HepG2 (cell line): ENCODE results near the gene NRBP1. TPM values are rescaled to one million over a fixed set of nuclear protein-coding genes. Genes with fewer than 3 reads are reported as not detected.

ENCODE experiments used
- BCL6 ChIP-seq: IDR thresholded peaks from 2 replicates; pipeline ENCODE4 v1.6.1; 2016; ENCODE audit warnings: missing genetic modification reagents, missing compliant biosample characterization
- CENPX ChIP-seq: sonication (generic); formaldehyde crosslinking; IDR thresholded peaks from 2 replicates; pipeline ENCODE4 v1.9.0; 2021; ENCODE audit warnings: mild to moderate bottlenecking, missing genetic modification reagents, moderate library complexity
- DMAP1 ChIP-seq: IDR thresholded peaks from 2 replicates; pipeline ENCODE4 v1.6.1; 2016
- DPF2 ChIP-seq: sonication (generic); formaldehyde crosslinking; IDR thresholded peaks from 2 replicates; pipeline ENCODE4 v1.4.0; 2020; ENCODE audit warnings: mild to moderate bottlenecking, low read depth, missing genetic modification reagents, borderline replicate concordance
- ETV5 ChIP-seq: IDR thresholded peaks from 2 replicates; pipeline ENCODE4 v1.6.1; 2018; ENCODE audit warnings: missing biosample characterization, missing genetic modification reagents, inconsistent platforms, borderline replicate concordance
- HDAC2 ChIP-seq: sonication (generic); formaldehyde crosslinking; IDR thresholded peaks from 2 replicates; pipeline ENCODE4 v1.4.0; 2020; ENCODE audit warnings: missing genetic modification reagents
- KAT8 ChIP-seq: IDR thresholded peaks from 2 replicates; pipeline ENCODE4 v1.6.1; 2016; ENCODE audit warnings: missing genetic modification reagents, missing compliant biosample characterization
- MATR3 ChIP-seq: sonication (generic); formaldehyde crosslinking; IDR thresholded peaks from 2 replicates; pipeline ENCODE4 v1.4.0; 2020; ENCODE audit warnings: missing genetic modification reagents
- NKX3-1 ChIP-seq: sonication (generic); formaldehyde crosslinking; IDR thresholded peaks from 2 replicates; pipeline ENCODE4 v1.5.0; 2020; ENCODE audit warnings: missing genetic modification reagents
- SRSF9 ChIP-seq: fragments of 200-400 bp; formaldehyde crosslinking; IDR thresholded peaks from 2 replicates; pipeline ENCODE4 v1.6.1; 2018; ENCODE audit warnings: borderline replicate concordance, mild to moderate bottlenecking, low read depth, low read length; ENCODE audit not compliant: insufficient read depth, poor library complexity, severe bottlenecking
- SRY ChIP-seq: sonication (generic); formaldehyde crosslinking; IDR thresholded peaks from 2 replicates; pipeline ENCODE4 v1.8.0; 2022; ENCODE audit warnings: mild to moderate bottlenecking, missing genetic modification reagents
- ZNF296 ChIP-seq: sonication (generic); formaldehyde crosslinking; conservative IDR thresholded peaks from 2 replicates; pipeline ENCODE4 v1.5.0; 2020; ENCODE audit warnings: mild to moderate bottlenecking, missing genetic modification reagents
- ZNF317 ChIP-seq: sonication (generic); formaldehyde crosslinking; IDR thresholded peaks from 2 replicates; pipeline ENCODE4 v1.5.0; 2020; ENCODE audit warnings: mild to moderate bottlenecking, missing genetic modification reagents
- ZNF335 ChIP-seq: sonication (generic); formaldehyde crosslinking; IDR thresholded peaks from 2 replicates; pipeline ENCODE4 v1.4.0; 2020; ENCODE audit warnings: missing genetic modification reagents
- ZNF44 ChIP-seq: sonication (generic); formaldehyde crosslinking; IDR thresholded peaks from 2 replicates; pipeline ENCODE4 v1.5.1; 2020; ENCODE audit warnings: mild to moderate bottlenecking, missing genetic modification reagents
- ZNF768 ChIP-seq: sonication (generic); formaldehyde crosslinking; IDR thresholded peaks from 2 replicates; pipeline ENCODE4 v1.4.0; 2020; ENCODE audit warnings: missing genetic modification reagents
- ZNF781 ChIP-seq: sonication (generic); formaldehyde crosslinking; IDR thresholded peaks from 2 replicates; pipeline ENCODE4 v1.5.1; 2020; ENCODE audit warnings: borderline replicate concordance, mild to moderate bottlenecking, missing genetic modification reagents; ENCODE audit errors: not compliant biosample characterization
- polyA plus RNA-seq, 8 experiments: library from polyadenylated mRNA; depleted of rRNA in 3 of 8; stranded (reverse) in 7 of 8; unstranded in 1 of 8; fragments of >200 nt; fragmentation: Illumina TruSeq in 4 of 8; extraction: Trizol in 4 of 8; gene quantifications; 2 replicates each; pipeline versions ENCODE4 v1.2.1 to v1.2.3, GENCODE V29; 2011 to 2016; ENCODE audit warnings: low read depth in 4 of 8, missing spikeins in 1 of 8, mixed read lengths in 1 of 8; ENCODE audit not compliant: insufficient read depth in 1 of 8
- total RNA-seq, 5 experiments: library from RNA; depleted of rRNA; stranded (reverse); fragments of >200 nt; fragmentation: Illumina TruSeq; extraction: Trizol; gene quantifications; 2 replicates each; pipeline ENCODE4 v1.2.3, GENCODE V29; 2016; ENCODE audit warnings: low read depth in 1 of 5
- TF ChIP-seq, protein P1 (sequence below): sonication (generic); formaldehyde crosslinking; IDR thresholded peaks from 2 replicates; pipeline ENCODE4 v1.4.0; 2020; ENCODE audit warnings: missing genetic modification reagents
- TF ChIP-seq, protein P2 (sequence below): sonication (generic); formaldehyde crosslinking; IDR thresholded peaks from 2 replicates; pipeline ENCODE4 v1.5.1; 2020; ENCODE audit warnings: mild to moderate bottlenecking, missing genetic modification reagents, moderate library complexity
- TF ChIP-seq, protein P3 (sequence below): sonication (generic); formaldehyde crosslinking; IDR thresholded peaks from 2 replicates; pipeline ENCODE4 v1.5.0; 2020; ENCODE audit warnings: missing genetic modification reagents
- TF ChIP-seq, protein P4 (sequence below): sonication (generic); formaldehyde crosslinking; IDR thresholded peaks from 2 replicates; pipeline ENCODE4 v1.4.0; 2020; ENCODE audit warnings: mild to moderate bottlenecking, missing genetic modification reagents

The NRBP1 gene
- total and polyA plus RNA-seq, 2 of the 13 experiments (the other 11 are each of a cell fraction or from before 2014, with no cell fraction given): 165 to 240 TPM

DNA sequence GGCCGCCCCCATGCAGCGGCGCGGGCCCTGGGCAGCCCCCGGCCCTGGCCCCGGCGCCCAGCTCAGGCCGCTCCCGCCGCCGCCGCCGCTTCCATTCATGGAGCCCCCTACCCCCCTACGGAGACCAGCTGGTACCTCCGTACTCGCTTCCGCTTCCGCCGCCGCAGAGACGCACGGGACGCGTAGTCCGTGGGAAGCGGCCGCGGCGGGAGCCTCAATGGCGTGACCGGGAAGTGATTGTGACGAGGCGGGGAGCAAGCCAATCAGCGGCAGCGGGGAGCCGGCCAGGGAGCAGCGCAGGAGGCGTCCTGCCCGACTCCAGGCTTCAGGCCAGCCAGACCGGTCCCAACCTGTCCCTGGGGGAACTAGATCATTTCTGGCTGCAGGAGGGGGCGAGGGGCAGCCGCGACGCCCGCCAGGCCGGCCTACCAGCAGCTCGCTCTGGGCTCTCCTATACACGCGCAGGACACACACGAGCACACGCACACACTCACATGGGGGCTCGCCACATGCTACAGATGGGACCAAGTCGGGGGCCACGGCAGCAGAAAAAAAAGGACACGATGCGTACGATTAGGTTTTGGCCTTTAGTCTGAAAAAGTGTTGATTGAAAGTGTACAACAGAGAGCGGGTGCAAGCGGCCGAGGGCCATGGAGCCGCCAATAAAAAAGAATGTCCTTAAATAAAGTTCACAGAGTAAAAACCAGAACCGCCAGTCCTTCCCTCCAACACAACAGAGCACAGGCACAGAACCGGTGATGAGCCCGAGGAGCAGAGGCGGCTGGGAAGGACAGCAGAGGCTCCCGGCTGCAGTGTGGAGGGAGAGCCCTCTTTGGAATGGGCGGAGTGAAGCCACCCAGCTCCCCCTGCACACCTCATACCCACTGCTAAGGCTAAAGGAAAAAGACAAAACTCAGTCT lies 47.5 kb upstream of the NRBP1 start, which contains the start of gene ZNF513 (continued):
- TF ChIP-seq, protein P1, sequence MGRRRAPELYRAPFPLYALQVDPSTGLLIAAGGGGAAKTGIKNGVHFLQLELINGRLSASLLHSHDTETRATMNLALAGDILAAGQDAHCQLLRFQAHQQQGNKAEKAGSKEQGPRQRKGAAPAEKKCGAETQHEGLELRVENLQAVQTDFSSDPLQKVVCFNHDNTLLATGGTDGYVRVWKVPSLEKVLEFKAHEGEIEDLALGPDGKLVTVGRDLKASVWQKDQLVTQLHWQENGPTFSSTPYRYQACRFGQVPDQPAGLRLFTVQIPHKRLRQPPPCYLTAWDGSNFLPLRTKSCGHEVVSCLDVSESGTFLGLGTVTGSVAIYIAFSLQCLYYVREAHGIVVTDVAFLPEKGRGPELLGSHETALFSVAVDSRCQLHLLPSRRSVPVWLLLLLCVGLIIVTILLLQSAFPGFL (CRISPR knock-in tag): no peak
- TF ChIP-seq, protein P2, sequence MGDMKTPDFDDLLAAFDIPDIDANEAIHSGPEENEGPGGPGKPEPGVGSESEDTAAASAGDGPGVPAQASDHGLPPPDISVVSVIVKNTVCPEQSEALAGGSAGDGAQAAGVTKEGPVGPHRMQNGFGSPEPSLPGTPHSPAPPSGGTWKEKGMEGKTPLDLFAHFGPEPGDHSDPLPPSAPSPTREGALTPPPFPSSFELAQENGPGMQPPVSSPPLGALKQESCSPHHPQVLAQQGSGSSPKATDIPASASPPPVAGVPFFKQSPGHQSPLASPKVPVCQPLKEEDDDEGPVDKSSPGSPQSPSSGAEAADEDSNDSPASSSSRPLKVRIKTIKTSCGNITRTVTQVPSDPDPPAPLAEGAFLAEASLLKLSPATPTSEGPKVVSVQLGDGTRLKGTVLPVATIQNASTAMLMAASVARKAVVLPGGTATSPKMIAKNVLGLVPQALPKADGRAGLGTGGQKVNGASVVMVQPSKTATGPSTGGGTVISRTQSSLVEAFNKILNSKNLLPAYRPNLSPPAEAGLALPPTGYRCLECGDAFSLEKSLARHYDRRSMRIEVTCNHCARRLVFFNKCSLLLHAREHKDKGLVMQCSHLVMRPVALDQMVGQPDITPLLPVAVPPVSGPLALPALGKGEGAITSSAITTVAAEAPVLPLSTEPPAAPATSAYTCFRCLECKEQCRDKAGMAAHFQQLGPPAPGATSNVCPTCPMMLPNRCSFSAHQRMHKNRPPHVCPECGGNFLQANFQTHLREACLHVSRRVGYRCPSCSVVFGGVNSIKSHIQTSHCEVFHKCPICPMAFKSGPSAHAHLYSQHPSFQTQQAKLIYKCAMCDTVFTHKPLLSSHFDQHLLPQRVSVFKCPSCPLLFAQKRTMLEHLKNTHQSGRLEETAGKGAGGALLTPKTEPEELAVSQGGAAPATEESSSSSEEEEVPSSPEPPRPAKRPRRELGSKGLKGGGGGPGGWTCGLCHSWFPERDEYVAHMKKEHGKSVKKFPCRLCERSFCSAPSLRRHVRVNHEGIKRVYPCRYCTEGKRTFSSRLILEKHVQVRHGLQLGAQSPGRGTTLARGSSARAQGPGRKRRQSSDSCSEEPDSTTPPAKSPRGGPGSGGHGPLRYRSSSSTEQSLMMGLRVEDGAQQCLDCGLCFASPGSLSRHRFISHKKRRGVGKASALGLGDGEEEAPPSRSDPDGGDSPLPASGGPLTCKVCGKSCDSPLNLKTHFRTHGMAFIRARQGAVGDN (CRISPR knock-in tag): peak; percentile 81
- TF ChIP-seq, protein P3, sequence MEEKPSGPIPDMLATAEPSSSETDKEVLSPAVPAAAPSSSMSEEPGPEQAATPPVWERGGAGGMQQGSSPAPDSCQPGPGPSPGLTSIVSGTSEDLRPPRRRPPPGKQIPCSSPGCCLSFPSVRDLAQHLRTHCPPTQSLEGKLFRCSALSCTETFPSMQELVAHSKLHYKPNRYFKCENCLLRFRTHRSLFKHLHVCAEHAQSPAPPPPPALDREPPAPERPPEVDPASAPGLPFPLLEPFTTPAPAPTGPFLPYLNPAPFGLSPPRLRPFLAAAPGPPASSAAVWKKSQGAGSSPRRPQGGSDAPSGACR (CRISPR knock-in tag): no peak
- no peak for TF ChIP-seq NKX3-1
- TF ChIP-seq MATR3: no peak
- no peak for TF ChIP-seq ZNF296 (CRISPR knock-in tag)
- peak; percentile 47; the same call in 1 of the 2 replicates for TF ChIP-seq KAT8 (CRISPR knock-in tag)
- no peak for TF ChIP-seq ZNF317 (CRISPR knock-in tag)
- 0 out of 2 replicates have a peak, but pooled peaks have one; percentile 16 for TF ChIP-seq BCL6 (CRISPR knock-in tag)
- TF ChIP-seq, protein P4, sequence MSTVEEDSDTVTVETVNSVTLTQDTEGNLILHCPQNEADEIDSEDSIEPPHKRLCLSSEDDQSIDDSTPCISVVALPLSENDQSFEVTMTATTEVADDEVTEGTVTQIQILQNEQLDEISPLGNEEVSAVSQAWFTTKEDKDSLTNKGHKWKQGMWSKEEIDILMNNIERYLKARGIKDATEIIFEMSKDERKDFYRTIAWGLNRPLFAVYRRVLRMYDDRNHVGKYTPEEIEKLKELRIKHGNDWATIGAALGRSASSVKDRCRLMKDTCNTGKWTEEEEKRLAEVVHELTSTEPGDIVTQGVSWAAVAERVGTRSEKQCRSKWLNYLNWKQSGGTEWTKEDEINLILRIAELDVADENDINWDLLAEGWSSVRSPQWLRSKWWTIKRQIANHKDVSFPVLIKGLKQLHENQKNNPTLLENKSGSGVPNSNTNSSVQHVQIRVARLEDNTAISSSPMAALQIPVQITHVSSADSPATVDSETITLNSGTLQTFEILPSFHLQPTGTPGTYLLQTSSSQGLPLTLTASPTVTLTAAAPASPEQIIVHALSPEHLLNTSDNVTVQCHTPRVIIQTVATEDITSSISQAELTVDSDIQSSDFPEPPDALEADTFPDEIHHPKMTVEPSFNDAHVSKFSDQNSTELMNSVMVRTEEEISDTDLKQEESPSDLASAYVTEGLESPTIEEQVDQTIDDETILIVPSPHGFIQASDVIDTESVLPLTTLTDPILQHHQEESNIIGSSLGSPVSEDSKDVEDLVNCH: no peak
- no peak for TF ChIP-seq DPF2 (CRISPR knock-in tag)
- peak; percentile 57; the same call in 1 of the 2 replicates for TF ChIP-seq ZNF44 (CRISPR knock-in tag)
- no peak for TF ChIP-seq SRY (CRISPR knock-in tag)
- no peak for TF ChIP-seq ZNF781 (CRISPR knock-in tag)
- TF ChIP-seq ETV5: peak; percentile 16; the same call in 1 of the 2 replicates
- TF ChIP-seq ZNF768 (CRISPR knock-in tag): peak; percentile 61; the same call in 1 of the 2 replicates
- no peak for TF ChIP-seq HDAC2 (CRISPR knock-in tag)
- no peak for TF ChIP-seq DMAP1
- TF ChIP-seq SRSF9: no peak
- no peak for TF ChIP-seq CENPX
- TF ChIP-seq ZNF335 (CRISPR knock-in tag): no peak
